Activated CD8-positive, alpha-beta T cell treated with anti-CD3 and anti-CD28 coated beads for 36 hours (primary cell): ENCODE measurements around the gene SLC25A15. TPM values are rescaled to one million over a fixed set of nuclear protein-coding genes. Genes with fewer than 3 reads are reported as not detected.

Source experiments
- ATAC-seq: fragments of 200-7000 bp; cut with Tn5 transposase; one replicate; pipeline ENCODE4 v1.10.0; 2021; ENCODE audit warnings: mild to moderate bottlenecking, moderate library complexity
- CTCF ChIA-PET: fragments of 350-600 bp; sonication (Branson Sonifier 250); formaldehyde crosslinking; loops from one replicate; lab custom pipeline; 2021; ENCODE audit warnings: antibody characterized with exemption; lab: Charles Lee
- POLR2A ChIA-PET: fragments of 350-600 bp; sonication (Branson Sonifier 250); formaldehyde crosslinking; loops from one replicate; lab custom pipeline; 2021; ENCODE audit warnings: antibody characterized with exemption; lab: Charles Lee
- DNase-seq: peaks from one replicate; pipeline ENCODE4 v3.0.0-alpha.2; 2020
- H3K27ac Mint-ChIP-seq: one replicate; pipeline ENCODE4 v1.8.0; 2021; ENCODE audit warnings: mild to moderate bottlenecking, mixed read lengths
- H3K27me3 Mint-ChIP-seq: one replicate; pipeline ENCODE4 v1.8.0; 2021; ENCODE audit warnings: mixed read lengths
- H3K36me3 Mint-ChIP-seq: one replicate; pipeline ENCODE4 v1.8.0; 2021; ENCODE audit warnings: low read depth, mixed read lengths
- H3K4me1 Mint-ChIP-seq: one replicate; pipeline ENCODE4 v1.8.0; 2021; ENCODE audit warnings: low read depth, mixed read lengths
- H3K4me3 Mint-ChIP-seq: one replicate; pipeline ENCODE4 v1.8.0; 2021; ENCODE audit warnings: mild to moderate bottlenecking, moderate library complexity, mixed read lengths
- H3K9me3 Mint-ChIP-seq: one replicate; pipeline ENCODE4 v1.8.0; 2021; ENCODE audit warnings: mixed read lengths
- intact Hi-C: fragments of 100-400 bp; cut with micrococcal nuclease; formaldehyde crosslinking; loops from one replicate; pipeline ENCODE4 v1.10.0; 2022
- total RNA-seq, 2 experiments: library from RNA; stranded (reverse); gene quantifications; one replicate each; pipeline ENCODE4 v1.2.3, GENCODE V29; 2021
- TF ChIP-seq, protein P1 (sequence below): fragments of 200-600 bp; IDR thresholded peaks from one replicate; pipeline ENCODE4 v1.8.0; 2022; ENCODE audit warnings: antibody characterized with exemption, mild to moderate bottlenecking

The SLC25A15 gene
- total RNA-seq, 2 experiments from 2014 or later: 23.2 to 24.6 TPM

DNA sequence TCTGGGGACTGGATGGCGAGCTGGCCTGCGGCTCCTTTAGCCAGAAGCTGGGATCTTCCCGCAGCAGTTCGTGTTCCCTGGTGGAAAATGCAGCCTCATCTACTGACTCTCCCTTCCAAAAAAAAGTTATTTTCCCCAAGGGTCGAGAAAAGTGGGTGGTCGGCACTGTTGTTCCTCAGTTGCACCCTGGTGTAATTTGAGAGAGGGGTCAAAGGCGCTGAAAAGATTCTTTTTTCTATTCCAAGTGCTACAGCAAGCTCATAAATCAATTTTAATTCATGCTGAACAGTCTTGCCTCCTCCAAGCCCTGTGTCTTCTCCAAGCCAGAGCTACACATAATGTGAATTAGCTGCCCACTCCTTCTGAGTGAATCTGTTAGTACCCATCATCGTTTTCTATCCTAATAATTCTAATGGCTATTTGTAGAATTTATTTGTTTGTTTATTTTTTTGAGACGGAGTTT is 774 bp downstream of the SLC25A15 start:
- POLR2A ChIA-PET: interaction anchor here (1.3 to 2.8 kb wide), 3 partner anchors 10 to 132 kb away, joined by 3 to 15 read pairs (median 9); no protein-coding TSS in a partner anchor
- CTCF ChIA-PET: interaction anchor here (0.7 to 5.5 kb wide), 5 partner anchors 9 to 24 kb away, joined by 3 to 34 read pairs (median 3); no protein-coding TSS in a partner anchor
- peak overlapping the region; percentile 79 for H3K27ac Mint-ChIP-seq

DNA sequence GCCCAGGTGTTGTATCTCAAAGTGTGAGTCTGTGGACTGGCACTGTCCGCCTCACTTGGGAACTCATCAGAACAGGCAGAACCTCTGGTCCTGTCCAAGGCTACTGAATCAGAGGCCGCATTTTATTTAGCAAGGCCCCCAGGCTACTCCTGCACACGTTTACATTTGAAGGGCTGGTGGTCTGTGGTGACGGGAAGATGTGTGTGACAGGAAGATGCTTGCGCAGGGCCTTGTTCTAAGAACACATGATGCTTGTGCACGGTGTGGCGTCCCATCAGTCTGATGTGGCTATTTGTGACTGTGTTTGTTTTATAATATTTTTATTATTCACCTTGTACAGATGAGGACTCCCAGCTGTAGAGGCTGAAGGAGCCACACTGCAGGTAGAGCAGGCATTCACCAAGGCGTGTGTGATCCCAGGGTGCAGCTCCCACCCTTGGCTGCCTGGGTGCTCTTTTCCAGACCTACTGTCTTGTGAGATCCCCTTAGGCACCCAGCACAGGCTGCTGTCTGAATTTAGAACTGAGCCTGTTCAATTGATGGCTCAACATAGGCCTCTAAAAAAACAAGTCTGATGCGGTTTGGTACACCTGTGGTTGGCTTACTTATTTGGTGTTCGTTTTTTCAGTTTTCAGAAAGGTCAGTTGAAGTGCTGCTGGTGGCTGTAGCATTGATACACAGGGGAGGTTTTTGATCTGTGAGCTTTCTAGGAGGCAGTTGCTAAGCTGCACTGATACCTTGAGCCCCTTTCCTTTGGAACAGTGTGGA is 3.1 kb downstream of the SLC25A15 start:
- Mint-ChIP-seq H3K4me1 (peaks cover 30% of the 10 kb centered on the region), H3K4me3 (no peak overlapping the region), H3K27ac (peak overlapping the region; percentile 18), H3K9me3 (no peaks in the 10 kb centered on the region), H3K27me3 (no peaks in the 10 kb centered on the region), H3K36me3 (peaks cover 21% of the 10 kb centered on the region)
- intact Hi-C loops: no loop called here
- TF ChIP-seq, protein P1, sequence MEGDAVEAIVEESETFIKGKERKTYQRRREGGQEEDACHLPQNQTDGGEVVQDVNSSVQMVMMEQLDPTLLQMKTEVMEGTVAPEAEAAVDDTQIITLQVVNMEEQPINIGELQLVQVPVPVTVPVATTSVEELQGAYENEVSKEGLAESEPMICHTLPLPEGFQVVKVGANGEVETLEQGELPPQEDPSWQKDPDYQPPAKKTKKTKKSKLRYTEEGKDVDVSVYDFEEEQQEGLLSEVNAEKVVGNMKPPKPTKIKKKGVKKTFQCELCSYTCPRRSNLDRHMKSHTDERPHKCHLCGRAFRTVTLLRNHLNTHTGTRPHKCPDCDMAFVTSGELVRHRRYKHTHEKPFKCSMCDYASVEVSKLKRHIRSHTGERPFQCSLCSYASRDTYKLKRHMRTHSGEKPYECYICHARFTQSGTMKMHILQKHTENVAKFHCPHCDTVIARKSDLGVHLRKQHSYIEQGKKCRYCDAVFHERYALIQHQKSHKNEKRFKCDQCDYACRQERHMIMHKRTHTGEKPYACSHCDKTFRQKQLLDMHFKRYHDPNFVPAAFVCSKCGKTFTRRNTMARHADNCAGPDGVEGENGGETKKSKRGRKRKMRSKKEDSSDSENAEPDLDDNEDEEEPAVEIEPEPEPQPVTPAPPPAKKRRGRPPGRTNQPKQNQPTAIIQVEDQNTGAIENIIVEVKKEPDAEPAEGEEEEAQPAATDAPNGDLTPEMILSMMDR: no peak
- CTCF ChIA-PET: no interaction called here
- DNase-seq: peak; percentile 40
- POLR2A ChIA-PET: interaction anchor here (0.9 kb wide), 1 partner anchor 10 kb away, joined by 3 read pairs; no protein-coding TSS in a partner anchor
- no peak for ATAC-seq

More for the DNA sequence above, 774 bp downstream of the SLC25A15 start:
- Mint-ChIP-seq H3K27me3 (no peaks in the 10 kb centered on the region), H3K4me1 (peaks cover 45% of the 10 kb centered on the region), H3K4me3 (peak overlapping the region; percentile 83), H3K9me3 (no peaks in the 10 kb centered on the region), H3K36me3 (peaks cover 23% of the 10 kb centered on the region)
- TF ChIP-seq, protein P1: no peak
- intact Hi-C loops: no loop called here
- DNase-seq (no peak), ATAC-seq (no peak)

DNA sequence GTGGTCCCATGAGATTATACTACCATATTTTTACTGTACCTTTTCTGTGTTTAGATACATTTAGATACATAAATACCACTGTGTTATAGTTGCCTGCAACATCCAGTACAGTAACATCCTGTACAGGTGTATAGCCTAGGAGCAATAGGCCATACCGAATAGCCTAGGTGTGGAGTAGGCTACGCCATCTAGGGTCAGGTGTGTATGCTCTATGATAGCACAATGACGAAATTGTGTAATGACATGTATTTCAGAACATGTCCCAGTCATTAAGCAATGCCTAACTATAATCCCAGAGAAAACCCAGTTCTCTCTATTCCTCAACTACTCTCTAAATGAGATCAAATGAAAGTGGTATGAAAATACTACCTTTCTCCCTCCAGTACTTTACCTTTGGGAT is 3.9 kb downstream of the SLC25A15 start:
- Mint-ChIP-seq H3K9me3 (no peaks in the 10 kb centered on the region), H3K4me3 (no peak overlapping the region), H3K27ac (no peak overlapping the region), H3K27me3 (no peaks in the 10 kb centered on the region), H3K36me3 (peaks cover 25% of the 10 kb centered on the region), H3K4me1 (peaks cover 24% of the 10 kb centered on the region)
- ChIA-PET POLR2A (interaction anchor here (0.9 kb wide), 1 partner anchor 11 kb away, joined by 3 read pairs; no protein-coding TSS in a partner anchor), CTCF (no interaction called here)
- TF ChIP-seq, protein P1: no peak
- no peak for ATAC-seq
- intact Hi-C loops: no loop called here
- no peak for DNase-seq

DNA sequence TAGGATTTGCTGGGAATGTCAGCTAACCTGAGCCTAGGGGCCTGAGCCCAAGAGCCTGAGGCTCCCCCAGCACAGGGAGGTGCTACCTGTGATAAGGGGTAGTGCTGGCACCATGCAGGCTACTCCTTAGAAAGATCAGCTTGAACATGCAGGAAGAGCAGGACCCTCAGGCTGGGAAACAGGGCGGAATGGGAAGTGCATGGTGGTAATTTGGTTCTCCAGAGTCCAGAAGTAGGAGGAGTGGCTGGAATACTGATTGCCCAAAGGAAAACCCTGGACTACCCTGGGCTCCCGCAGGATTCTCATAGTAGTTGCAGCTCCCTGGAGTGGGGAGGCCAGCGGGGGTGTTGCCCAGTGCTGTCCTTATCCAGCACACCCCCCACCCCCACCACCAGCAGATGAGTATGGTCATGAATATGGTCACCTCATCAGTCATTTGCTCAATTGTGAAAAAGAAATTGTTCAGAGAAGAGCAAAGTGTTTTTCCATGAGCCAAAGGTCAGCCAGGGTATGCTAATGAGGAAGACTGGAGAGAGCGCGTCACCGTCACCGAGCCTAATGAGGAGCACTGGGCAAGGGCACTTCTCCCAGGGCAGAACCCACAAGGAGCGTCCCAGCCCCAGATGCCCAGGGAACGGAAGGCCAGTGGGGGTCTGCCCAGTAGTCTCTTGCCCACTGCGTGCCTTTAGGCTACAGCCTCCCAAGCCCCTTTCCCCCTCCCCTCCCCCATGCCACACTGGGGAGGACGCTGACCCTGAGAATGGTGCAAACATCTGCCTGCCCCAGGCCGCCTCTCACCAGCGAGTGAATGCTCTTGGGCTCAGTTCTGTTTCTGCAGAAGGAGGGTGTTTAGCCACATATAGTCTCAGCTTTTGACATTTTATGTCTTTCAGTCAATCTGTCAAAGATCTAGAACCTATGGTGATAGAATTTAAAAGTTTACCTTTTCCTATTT is 5.3 kb downstream of the SLC25A15 start:
- Mint-ChIP-seq H3K4me1 (peaks cover 24% of the 10 kb centered on the region), H3K27ac (peak overlapping the region; percentile 51), H3K36me3 (peaks cover 36% of the 10 kb centered on the region), H3K4me3 (no peak overlapping the region), H3K27me3 (no peaks in the 10 kb centered on the region), H3K9me3 (no peaks in the 10 kb centered on the region)
- POLR2A ChIA-PET: no interaction called here
- intact Hi-C loops: no loop called here
- ATAC-seq: no peak
- TF ChIP-seq, protein P1: no peak
- peak; percentile 57 for DNase-seq
- CTCF ChIA-PET: interaction anchor here (0.6 kb wide), 1 partner anchor 1231 kb away, joined by 3 read pairs; no protein-coding TSS in a partner anchor
